MCF 10A (cell line): Measurements from ENCODE around the gene IRF1. TPM values are rescaled to one million over a fixed set of nuclear protein-coding genes. Genes with fewer than 3 reads are reported as not detected.

Experiments
- BruUV-seq: library from RNA; stranded (reverse); fragments of 400-500 nt; replicated peaks from 2 replicates; lab custom pipeline; 2021; lab: Mats Ljungman, UMichigan
- CTCF ChIA-PET: fragments of 300-600 bp; sonication (Branson Sonifier 250); formaldehyde crosslinking; extraction: SDS; loops from one replicate; lab custom pipeline; 2021; ENCODE audit warnings: antibody characterized with exemption, inconsistent platforms; lab: Yijun Ruan, JAX
- POLR2A ChIA-PET: fragments of 300-600, 350-650 bp; sonication (Branson Sonifier 250); formaldehyde crosslinking; extraction: SDS; loops from one replicate; lab custom pipeline; 2020; ENCODE audit warnings: antibody characterized with exemption, inconsistent platforms; lab: Yijun Ruan, JAX
- DNase-seq: peaks from one replicate; pipeline ENCODE4 v3.0.0-alpha.2; 2018; ENCODE audit not compliant: unreplicated experiment
- H3K27ac Mint-ChIP-seq: one replicate; pipeline ENCODE4 v1.8.0; 2022; ENCODE audit warnings: mild to moderate bottlenecking, low read depth, mixed read lengths; ENCODE audit not compliant: unreplicated experiment
- H3K27me3 Mint-ChIP-seq: one replicate; pipeline ENCODE4 v1.8.0; 2022; ENCODE audit warnings: mixed read lengths; ENCODE audit not compliant: insufficient read depth, unreplicated experiment
- H3K36me3 Mint-ChIP-seq: one replicate; pipeline ENCODE4 v1.8.0; 2022; ENCODE audit warnings: mild to moderate bottlenecking, moderate library complexity, mixed read lengths; ENCODE audit not compliant: insufficient read depth, unreplicated experiment
- H3K4me1 Mint-ChIP-seq: one replicate; pipeline ENCODE4 v1.8.0; 2022; ENCODE audit warnings: mixed read lengths; ENCODE audit not compliant: insufficient read depth, unreplicated experiment
- H3K4me3 Mint-ChIP-seq: one replicate; pipeline ENCODE4 v1.8.0; 2022; ENCODE audit warnings: mild to moderate bottlenecking, moderate library complexity, mixed read lengths; ENCODE audit not compliant: unreplicated experiment
- H3K9me3 Mint-ChIP-seq: one replicate; pipeline ENCODE4 v1.8.0; 2022; ENCODE audit warnings: mixed read lengths; ENCODE audit not compliant: unreplicated experiment
- CTCF ChIP-seq: fragments of 200-600 bp; IDR thresholded peaks from one replicate; pipeline ENCODE4 v1.8.0; 2022; ENCODE audit warnings: antibody characterized with exemption, mild to moderate bottlenecking; ENCODE audit not compliant: unreplicated experiment
- intact Hi-C: fragments of 100-400 bp; cut with micrococcal nuclease; formaldehyde crosslinking; loops from 2 replicates; pipeline ENCODE4 v1.14.1; 2022
- total RNA-seq: library from RNA; stranded (reverse); gene quantifications from 2 replicates; pipeline ENCODE4 v1.2.3, GENCODE V29; 2022

IRF1 gene
- total RNA-seq, 1 experiment from 2014 or later, result 18.7 TPM

GRCh38 chr5:132431632-132432031, 58.9 kb downstream of the IRF1 start:
- Mint-ChIP-seq H3K9me3 (no peaks in the 10 kb centered on the region), H3K4me1 (peaks cover 34% of the 10 kb centered on the region), H3K4me3 (no peak overlapping the region), H3K27me3 (no peaks in the 10 kb centered on the region), H3K36me3 (peaks cover 11% of the 10 kb centered on the region), H3K27ac (no peak overlapping the region)
- DNase-seq, result no peak
- POLR2A ChIA-PET, result interaction anchor here (1.0 kb wide), 1 partner anchor 15 kb away, joined by 4 read pairs; no protein-coding TSS in a partner anchor
- intact Hi-C loops, result no loop called here
- CTCF ChIA-PET, result interaction anchor here (0.6 to 1.9 kb wide), 7 partner anchors 11 to 250 kb away, joined by 3 to 8 read pairs (median 4); partner anchors contain the start of gene IRF1
- no TSS peak for BruUV-seq
- no peak for TF ChIP-seq CTCF

Other genes starting within 250 kb of the IRF1 start
- 91.4 and 101 TPM in 2 replicates for gene PDLIM4, start 233.1 kb downstream of the IRF1 start, total RNA-seq
- gene SLC22A4, start 196.4 kb downstream of the IRF1 start, total RNA-seq, result 13.5 and 17.5 TPM in 2 replicates
- gene SLC22A5, start 121.1 kb downstream of the IRF1 start, total RNA-seq, result 122 and 167 TPM in 2 replicates
- gene IL5, start 52.7 kb upstream of the IRF1 start, total RNA-seq, result not detected in 2 replicates
- 145 TPM in 2 replicates for gene RAD50, start 66.2 kb upstream of the IRF1 start, total RNA-seq
- not detected in 2 replicates for gene IL13, start 167.4 kb upstream of the IRF1 start, total RNA-seq
- gene IL4, start 183.2 kb upstream of the IRF1 start, total RNA-seq, result not detected in 2 replicates
- 23.9 and 31.5 TPM in 2 replicates for gene KIF3A, start 246.8 kb upstream of the IRF1 start, total RNA-seq